HG02840 (cell line): Measurements from ENCODE around the gene OR4Q2.
"Not testable (repeated sequence)": the region's sequence is repeated elsewhere in the genome, so short reads cannot be mapped to it uniquely, and the experiment has no call there.

Experiments
- ATAC-seq: cut with Tn5 transposase; IDR thresholded peaks from one replicate; pipeline ENCODE4 v1.9.1; 2021; ENCODE audit warnings: mild to moderate bottlenecking, moderate library complexity, moderate number of reproducible peaks; ENCODE audit not compliant: unreplicated experiment, low FRiP score

OR4Q2 gene

GRCh38 chr14:20001863-20002262 lies at the start of gene OR4Q2:
Gene OR4Q2 (plus strand): TSS chr14:20002163.
- no peak for ATAC-seq

- ATAC-seq: not testable (repeated sequence)
Measured at GRCh38 chr14:19969735-19970134, 32.2 kb upstream of the OR4Q2 start.

GRCh38 chr14:19974844-19975243 lies 27.1 kb upstream of the OR4Q2 start:
- ATAC-seq: no peak

GRCh38 chr14:19975291-19975690 lies 26.7 kb upstream of the OR4Q2 start, which contains the start of gene OR4K15:
Gene OR4K15 (plus strand): TSS chr14:19975591. CDS start chr14:19975591, 0 bp downstream.
- ATAC-seq: no peak

- ATAC-seq: no peak
Measured at GRCh38 chr14:19993438-19993837, 8.5 kb upstream of the OR4Q2 start.

- no peak for ATAC-seq
Measured at GRCh38 chr14:20002319-20002718, 356 bp downstream of the OR4Q2 start.

GRCh38 chr14:20008156-20008555 lies 6.2 kb downstream of the OR4Q2 start:
- ATAC-seq: no peak

- no peak for ATAC-seq
Measured at GRCh38 chr14:20019257-20019865, 17.4 kb downstream of the OR4Q2 start, which contains the start of gene OR4K14. Gene OR4K14 (minus strand): TSS chr14:20019307. CDS start chr14:20015193, 4,114 bp downstream.

- no peak for ATAC-seq
Measured at GRCh38 chr14:20031058-20031457, 29.1 kb downstream of the OR4Q2 start.

GRCh38 chr14:20035449-20035848 lies 33.5 kb downstream of the OR4Q2 start:
- ATAC-seq: no peak

- no peak for ATAC-seq
Measured at GRCh38 chr14:20035938-20036337, 34.0 kb downstream of the OR4Q2 start, which contains the start of gene OR4K13. Gene OR4K13 (minus strand): TSS chr14:20036038. CDS start chr14:20034758, 1,280 bp downstream.

- ATAC-seq: no peak
Measured at GRCh38 chr14:20044243-20044642, 42.3 kb downstream of the OR4Q2 start.

GRCh38 chr14:20048202-20048601 lies 46.2 kb downstream of the OR4Q2 start:
- ATAC-seq: no peak
